ENCODE measurements around the gene OR52I1. TPM values are rescaled to one million over a fixed set of nuclear protein-coding genes. Genes with fewer than 3 reads are reported as not detected.
A peak's percentile ranks its signal among the peaks of the same experiment; 100 is the strongest.

The OR52I1 gene
- total RNA-seq, 1 donor from 2014 or later = not detected

DNA sequence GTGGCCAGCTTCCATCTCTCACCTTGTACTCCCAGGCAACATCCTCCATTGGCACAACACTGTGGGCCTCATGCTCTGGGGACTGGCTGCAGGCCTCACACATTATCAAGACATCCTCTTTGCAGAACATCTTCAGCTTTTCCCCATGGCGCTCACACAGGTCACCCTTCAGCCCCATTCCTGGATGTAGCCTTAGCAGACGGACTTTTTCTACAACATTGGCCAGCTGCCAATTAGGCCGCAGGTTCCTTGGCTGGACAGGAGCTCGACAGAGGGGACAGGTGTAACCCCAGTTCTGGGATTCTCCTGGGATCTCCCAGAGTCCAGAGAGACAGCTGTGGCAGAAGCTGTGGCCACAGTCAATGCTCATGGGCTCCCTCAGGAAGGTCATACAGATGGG lies 11.2 kb downstream of the OR52I1 start:
- DNase-seq (ENCODE audit: low spot score) = no peak
- Mint-ChIP-seq H3K9me3 (ENCODE audit: unreplicated experiment) (no peaks in the 10 kb centered on the region), H3K36me3 (ENCODE audit: low read depth, unreplicated experiment) (peaks cover 26% of the 10 kb centered on the region), H3K4me3 (ENCODE audit: unreplicated experiment) (no peak overlapping the region), H3K27ac (ENCODE audit: unreplicated experiment) (no peak overlapping the region), H3K27me3 (ENCODE audit: unreplicated experiment) (peaks cover 3% of the 10 kb centered on the region), H3K4me1 (ENCODE audit: unreplicated experiment) (peaks cover 26% of the 10 kb centered on the region)
- TF ChIP-seq CTCF (IDR thresholded peaks at IDR 0.05; ENCODE audit: unreplicated experiment) = no peak

DNA sequence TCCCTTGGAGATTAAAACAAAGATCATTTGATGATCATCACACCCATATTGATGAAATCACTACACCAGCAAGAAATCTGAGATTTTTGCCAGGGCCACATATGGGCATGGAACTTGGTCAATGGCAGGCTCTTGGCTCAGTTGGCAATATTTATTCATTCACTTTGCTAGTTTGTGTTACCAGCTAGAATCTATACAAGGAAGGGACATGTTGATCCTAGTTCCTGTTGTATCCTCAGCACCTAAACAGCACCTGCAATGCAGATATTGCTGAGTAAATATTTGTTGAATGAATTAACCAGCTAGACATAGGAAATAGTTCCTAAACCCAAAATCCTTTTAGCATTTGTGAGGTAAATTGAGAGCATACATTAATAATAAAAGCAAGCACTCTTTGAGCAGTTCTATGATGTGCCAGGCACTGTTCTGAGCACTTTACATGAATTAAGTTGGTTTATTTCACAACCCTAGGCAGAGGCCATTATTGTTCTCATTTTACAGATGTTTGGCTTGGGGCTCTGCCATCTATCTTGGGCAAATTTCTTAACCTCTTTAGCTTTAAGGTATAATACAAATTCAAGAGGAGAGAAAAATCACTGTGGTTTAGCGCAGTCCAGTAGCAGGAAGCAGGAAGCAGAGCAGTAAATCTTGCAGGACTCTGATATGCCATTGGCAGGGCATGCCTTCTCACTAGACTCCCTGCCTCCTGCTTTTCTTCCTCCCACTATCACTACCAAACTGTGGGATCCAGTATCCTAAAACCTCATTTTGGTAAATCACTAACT lies 12.6 kb downstream of the OR52I1 start:
- peaks cover 31% of the 10 kb centered on the region for H3K4me1 Mint-ChIP-seq (ENCODE audit: unreplicated experiment)
- peak overlapping the region; percentile 89 for H3K4me3 Mint-ChIP-seq (ENCODE audit: unreplicated experiment)

GRCh38 chr11:4607096-4607495 lies 13.3 kb downstream of the OR52I1 start:
- Mint-ChIP-seq H3K9me3 (ENCODE audit: unreplicated experiment) (no peaks in the 10 kb centered on the region), H3K27ac (ENCODE audit: unreplicated experiment) (peak overlapping the region; percentile 9), H3K4me3 (ENCODE audit: unreplicated experiment) (peak overlapping the region; percentile 89), H3K36me3 (ENCODE audit: low read depth, unreplicated experiment) (peaks cover 10% of the 10 kb centered on the region), H3K4me1 (ENCODE audit: unreplicated experiment) (peaks cover 31% of the 10 kb centered on the region), H3K27me3 (ENCODE audit: unreplicated experiment) (peaks cover 4% of the 10 kb centered on the region)
- DNase-seq (ENCODE audit: low spot score) = no peak
- TF ChIP-seq CTCF (IDR thresholded peaks at IDR 0.05; ENCODE audit: unreplicated experiment) = no peak

More for the DNA sequence above, 12.6 kb downstream of the OR52I1 start:
- Mint-ChIP-seq H3K27me3 (ENCODE audit: unreplicated experiment) (peaks cover 4% of the 10 kb centered on the region), H3K27ac (ENCODE audit: unreplicated experiment) (peak overlapping the region; percentile 9), H3K9me3 (ENCODE audit: unreplicated experiment) (no peaks in the 10 kb centered on the region), H3K36me3 (ENCODE audit: low read depth, unreplicated experiment) (peaks cover 15% of the 10 kb centered on the region)
- no peak for DNase-seq (ENCODE audit: low spot score)
- no peak for TF ChIP-seq CTCF (IDR thresholded peaks at IDR 0.05; ENCODE audit: unreplicated experiment)

- TF ChIP-seq CTCF (IDR thresholded peaks at IDR 0.05; ENCODE audit: unreplicated experiment) = no peak
- DNase-seq (ENCODE audit: low spot score) = peak; percentile 95
- peak within 1 kb of the TSS; percentile 9 for H3K27ac Mint-ChIP-seq (ENCODE audit: unreplicated experiment)
- peaks cover 4% of the 10 kb centered on the region for H3K27me3 Mint-ChIP-seq (ENCODE audit: unreplicated experiment)
- peaks cover 5% of the 10 kb centered on the region for H3K36me3 Mint-ChIP-seq (ENCODE audit: low read depth, unreplicated experiment)
- peaks cover 31% of the 10 kb centered on the region for H3K4me1 Mint-ChIP-seq (ENCODE audit: unreplicated experiment)
- peak within 1 kb of the TSS; percentile 89 for H3K4me3 Mint-ChIP-seq (ENCODE audit: unreplicated experiment)
- H3K9me3 Mint-ChIP-seq (ENCODE audit: unreplicated experiment) = no peaks in the 10 kb centered on the region
These were observed 14.2 kb downstream of the OR52I1 start, which contains the start of gene TRIM68 for GRCh38 chr11:4607781-4608666. Gene TRIM68 (minus strand): TSS chr11:4608231. CDS start chr11:4605504, 2,727 bp downstream.
